ENCODE data around the gene ALKBH1.

Gene ALKBH1

GRCh38 chr14:77660754-77661153 lies 47.1 kb downstream of the ALKBH1 start:
- no peak overlapping the region for H2BK5ac ChIP-seq (ENCODE audit: low read depth, low read length, poor library complexity, severe bottlenecking)
- no peak overlapping the region for H3K27ac ChIP-seq (ENCODE audit: low read length, poor library complexity, severe bottlenecking)
- peaks cover 4% of the 10 kb centered on the region for H3K4me1 ChIP-seq (ENCODE audit: control insufficient read depth, insufficient read depth, low read depth, low read length)
- H3K4me3 ChIP-seq (ENCODE audit: insufficient read depth in 1 of 2, low read depth in 1 of 2, low read length in 2 of 2): no peak overlapping the region
- H2AK5ac ChIP-seq (ENCODE audit: low read length, severe bottlenecking): no peak overlapping the region
- no peak overlapping the region for H3K4me2 ChIP-seq (ENCODE audit: low read length, poor library complexity, severe bottlenecking)
- H3K79me1 ChIP-seq (replicated peaks; ENCODE audit: low read length, poor library complexity, severe bottlenecking): no peaks in the 10 kb centered on the region
- peak overlapping the region in 1 of 2 experiments; percentile 78 for H2BK12ac ChIP-seq (ENCODE audit: low read length in 2 of 2)
- H2AFZ ChIP-seq (ENCODE audit: low read depth, low read length): no peak overlapping the region
- H3K14ac ChIP-seq (ENCODE audit: low read length in 2 of 2): peak overlapping the region in 1 of 2 experiments; percentile 60
- H3K23ac ChIP-seq (ENCODE audit: low read length in 2 of 2): no peak overlapping the region
- H2BK120ac ChIP-seq (ENCODE audit: low read depth, low read length): peak overlapping the region; percentile 15
- 85% methylated on average over 7 of the region's 7 CpGs for WGBS
- peak overlapping the region in 1 of 2 experiments; percentile 41 for H3K4ac ChIP-seq (ENCODE audit: low read depth in 1 of 2, low read length in 2 of 2)
- no peaks in the 10 kb centered on the region for H3K9me3 ChIP-seq (ENCODE audit: control insufficient read depth, low read length)
- H2BK15ac ChIP-seq (ENCODE audit: low read depth, poor library complexity, severe bottlenecking): no peak overlapping the region
- H3K36me3 ChIP-seq (ENCODE audit: control insufficient read depth in 1 of 2, insufficient read depth in 2 of 2, low read depth in 1 of 2, low read length in 2 of 2): no peaks in the 10 kb centered on the region
- H3K18ac ChIP-seq (ENCODE audit: low read depth in 1 of 2, low read length in 2 of 2): peak overlapping the region in 1 of 2 experiments; percentile 76
- peak overlapping the region; percentile 77 for H4K91ac ChIP-seq (ENCODE audit: low read length)
- DNase-seq: no peak
- H3K27me3 ChIP-seq (ENCODE audit: control insufficient read depth in 1 of 2, insufficient read depth in 1 of 2, low read length in 2 of 2): peaks cover 0 to 5% of the 10 kb centered on the region in 2 experiments
- peak overlapping the region; percentile 7 for H4K8ac ChIP-seq (ENCODE audit: low read length)
- no peak overlapping the region for H3K9ac ChIP-seq (ENCODE audit: low read length)

GRCh38 chr14:77659831-77660230 lies 48.0 kb downstream of the ALKBH1 start:
- no peak overlapping the region for H4K8ac ChIP-seq (ENCODE audit: low read length)
- H2BK120ac ChIP-seq (ENCODE audit: low read depth, low read length): no peak overlapping the region
- H3K4me1 ChIP-seq (ENCODE audit: control insufficient read depth, insufficient read depth, low read depth, low read length): peaks cover 4% of the 10 kb centered on the region
- no peaks in the 10 kb centered on the region for H3K36me3 ChIP-seq (ENCODE audit: control insufficient read depth in 1 of 2, insufficient read depth in 2 of 2, low read depth in 1 of 2, low read length in 2 of 2)
- H3K4me2 ChIP-seq (ENCODE audit: low read length, poor library complexity, severe bottlenecking): no peak overlapping the region
- peaks cover 0 to 5% of the 10 kb centered on the region in 2 experiments for H3K27me3 ChIP-seq (ENCODE audit: control insufficient read depth in 1 of 2, insufficient read depth in 1 of 2, low read length in 2 of 2)
- H4K91ac ChIP-seq (ENCODE audit: low read length): no peak overlapping the region
- no peak overlapping the region for H3K14ac ChIP-seq (ENCODE audit: low read length in 2 of 2)
- no peak overlapping the region for H3K23ac ChIP-seq (ENCODE audit: low read length in 2 of 2)
- H3K4ac ChIP-seq (ENCODE audit: low read depth in 1 of 2, low read length in 2 of 2): no peak overlapping the region
- H3K18ac ChIP-seq (ENCODE audit: low read depth in 1 of 2, low read length in 2 of 2): no peak overlapping the region
- no peak overlapping the region for H2BK5ac ChIP-seq (ENCODE audit: low read depth, low read length, poor library complexity, severe bottlenecking)
- no peak overlapping the region for H3K27ac ChIP-seq (ENCODE audit: low read length, poor library complexity, severe bottlenecking)
- no peaks in the 10 kb centered on the region for H3K79me1 ChIP-seq (replicated peaks; ENCODE audit: low read length, poor library complexity, severe bottlenecking)
- WGBS: 80% methylated on average over 1 of the region's 2 CpGs
- no peak overlapping the region for H2AK5ac ChIP-seq (ENCODE audit: low read length, severe bottlenecking)
- H3K9me3 ChIP-seq (ENCODE audit: control insufficient read depth, low read length): no peaks in the 10 kb centered on the region
- no peak overlapping the region for H2BK12ac ChIP-seq (ENCODE audit: low read length in 2 of 2)
- no peak overlapping the region for H2BK15ac ChIP-seq (ENCODE audit: low read depth, poor library complexity, severe bottlenecking)
- no peak overlapping the region for H3K4me3 ChIP-seq (ENCODE audit: insufficient read depth in 1 of 2, low read depth in 1 of 2, low read length in 2 of 2)
- no peak overlapping the region for H2AFZ ChIP-seq (ENCODE audit: low read depth, low read length)
- no peak overlapping the region for H3K9ac ChIP-seq (ENCODE audit: low read length)
- DNase-seq: peak; percentile 65

GRCh38 chr14:77657280-77657679 lies 50.5 kb downstream of the ALKBH1 start:
- Histone ChIP-seq H3K23ac (ENCODE audit: low read length in 2 of 2) (no peak overlapping the region), H3K18ac (ENCODE audit: low read depth in 1 of 2, low read length in 2 of 2) (no peak overlapping the region), H3K79me1 (replicated peaks; ENCODE audit: low read length, poor library complexity, severe bottlenecking) (no peaks in the 10 kb centered on the region), H3K4me3 (ENCODE audit: insufficient read depth in 1 of 2, low read depth in 1 of 2, low read length in 2 of 2) (no peak overlapping the region), H2BK5ac (ENCODE audit: low read depth, low read length, poor library complexity, severe bottlenecking) (no peak overlapping the region), H4K91ac (ENCODE audit: low read length) (no peak overlapping the region), H3K9me3 (ENCODE audit: control insufficient read depth, low read length) (no peaks in the 10 kb centered on the region), H2AFZ (ENCODE audit: low read depth, low read length) (no peak overlapping the region), H4K8ac (ENCODE audit: low read length) (no peak overlapping the region), H3K4me1 (ENCODE audit: control insufficient read depth, insufficient read depth, low read depth, low read length) (peaks cover 6% of the 10 kb centered on the region), H3K27me3 (ENCODE audit: control insufficient read depth in 1 of 2, insufficient read depth in 1 of 2, low read length in 2 of 2) (peaks cover 0 to 5% of the 10 kb centered on the region in 2 experiments), H3K9ac (ENCODE audit: low read length) (no peak overlapping the region), H3K4me2 (ENCODE audit: low read length, poor library complexity, severe bottlenecking) (no peak overlapping the region), H2AK5ac (ENCODE audit: low read length, severe bottlenecking) (no peak overlapping the region), H3K27ac (ENCODE audit: low read length, poor library complexity, severe bottlenecking) (no peak overlapping the region), H3K14ac (ENCODE audit: low read length in 2 of 2) (no peak overlapping the region), H2BK120ac (ENCODE audit: low read depth, low read length) (no peak overlapping the region), H2BK12ac (ENCODE audit: low read length in 2 of 2) (no peak overlapping the region), H3K36me3 (ENCODE audit: control insufficient read depth in 1 of 2, insufficient read depth in 2 of 2, low read depth in 1 of 2, low read length in 2 of 2) (no peaks in the 10 kb centered on the region), H2BK15ac (ENCODE audit: low read depth, poor library complexity, severe bottlenecking) (no peak overlapping the region), H3K4ac (ENCODE audit: low read depth in 1 of 2, low read length in 2 of 2) (no peak overlapping the region)
- no peak for DNase-seq
- 78% methylated on average over 5 of the region's 5 CpGs for WGBS

- Histone ChIP-seq H2BK12ac (ENCODE audit: low read length in 2 of 2) (peak overlapping the region in 1 of 2 experiments; percentile 3), H3K79me1 (replicated peaks; ENCODE audit: low read length, poor library complexity, severe bottlenecking) (no peaks in the 10 kb centered on the region), H3K27ac (ENCODE audit: low read length, poor library complexity, severe bottlenecking) (no peak overlapping the region), H3K4me1 (ENCODE audit: control insufficient read depth, insufficient read depth, low read depth, low read length) (peaks cover 2% of the 10 kb centered on the region), H4K91ac (ENCODE audit: low read length) (no peak overlapping the region), H2BK120ac (ENCODE audit: low read depth, low read length) (no peak overlapping the region), H3K18ac (ENCODE audit: low read depth in 1 of 2, low read length in 2 of 2) (no peak overlapping the region), H3K9me3 (ENCODE audit: control insufficient read depth, low read length) (no peaks in the 10 kb centered on the region), H3K9ac (ENCODE audit: low read length) (no peak overlapping the region), H3K36me3 (ENCODE audit: control insufficient read depth in 1 of 2, insufficient read depth in 2 of 2, low read depth in 1 of 2, low read length in 2 of 2) (no peaks in the 10 kb centered on the region), H3K27me3 (ENCODE audit: control insufficient read depth in 1 of 2, insufficient read depth in 1 of 2, low read length in 2 of 2) (no peaks in the 10 kb centered on the region), H3K4me2 (ENCODE audit: low read length, poor library complexity, severe bottlenecking) (no peak overlapping the region), H2BK15ac (ENCODE audit: low read depth, poor library complexity, severe bottlenecking) (no peak overlapping the region), H2BK5ac (ENCODE audit: low read depth, low read length, poor library complexity, severe bottlenecking) (no peak overlapping the region), H3K4ac (ENCODE audit: low read depth in 1 of 2, low read length in 2 of 2) (no peak overlapping the region), H2AFZ (ENCODE audit: low read depth, low read length) (no peak overlapping the region), H3K23ac (ENCODE audit: low read length in 2 of 2) (no peak overlapping the region), H2AK5ac (ENCODE audit: low read length, severe bottlenecking) (no peak overlapping the region), H3K14ac (ENCODE audit: low read length in 2 of 2) (no peak overlapping the region), H3K4me3 (ENCODE audit: insufficient read depth in 1 of 2, low read depth in 1 of 2, low read length in 2 of 2) (no peak overlapping the region), H4K8ac (ENCODE audit: low read length) (peak overlapping the region; percentile 13)
- DNase-seq: no peak
- 79% methylated on average over 11 of the region's 11 CpGs for WGBS
Observed at GRCh38 chr14:77654001-77654441, 53.8 kb downstream of the ALKBH1 start.
